ENCODE data around the gene NSF.
"Not testable (repeated sequence)": the region's sequence is repeated elsewhere in the genome, so short reads cannot be mapped to it uniquely, and the experiment has no call there.

Gene NSF

GRCh38 chr17:46632146-46632545, 41.7 kb downstream of the NSF start:
- DNase-seq: not testable (repeated sequence)

DNA sequence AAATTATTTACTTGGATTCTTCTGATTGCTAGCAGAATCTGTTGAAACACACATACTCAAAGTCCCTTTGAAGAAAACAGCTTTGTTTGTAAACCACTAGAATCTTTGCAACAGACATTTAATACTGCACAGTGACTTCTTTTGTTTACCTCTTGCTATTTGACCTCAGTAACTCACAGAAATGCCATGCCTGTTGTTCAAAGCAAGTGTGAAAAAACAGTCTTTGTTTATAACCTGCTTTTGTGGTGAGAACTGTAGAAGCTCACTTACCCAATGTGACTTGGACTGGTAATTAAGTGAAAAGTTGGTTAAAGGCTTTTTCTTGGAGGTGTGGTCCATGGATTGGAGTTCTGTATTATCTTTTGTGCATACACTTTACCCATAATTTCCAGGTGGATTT, 44.4 kb downstream of the NSF start:
- not testable (repeated sequence) for DNase-seq

DNA sequence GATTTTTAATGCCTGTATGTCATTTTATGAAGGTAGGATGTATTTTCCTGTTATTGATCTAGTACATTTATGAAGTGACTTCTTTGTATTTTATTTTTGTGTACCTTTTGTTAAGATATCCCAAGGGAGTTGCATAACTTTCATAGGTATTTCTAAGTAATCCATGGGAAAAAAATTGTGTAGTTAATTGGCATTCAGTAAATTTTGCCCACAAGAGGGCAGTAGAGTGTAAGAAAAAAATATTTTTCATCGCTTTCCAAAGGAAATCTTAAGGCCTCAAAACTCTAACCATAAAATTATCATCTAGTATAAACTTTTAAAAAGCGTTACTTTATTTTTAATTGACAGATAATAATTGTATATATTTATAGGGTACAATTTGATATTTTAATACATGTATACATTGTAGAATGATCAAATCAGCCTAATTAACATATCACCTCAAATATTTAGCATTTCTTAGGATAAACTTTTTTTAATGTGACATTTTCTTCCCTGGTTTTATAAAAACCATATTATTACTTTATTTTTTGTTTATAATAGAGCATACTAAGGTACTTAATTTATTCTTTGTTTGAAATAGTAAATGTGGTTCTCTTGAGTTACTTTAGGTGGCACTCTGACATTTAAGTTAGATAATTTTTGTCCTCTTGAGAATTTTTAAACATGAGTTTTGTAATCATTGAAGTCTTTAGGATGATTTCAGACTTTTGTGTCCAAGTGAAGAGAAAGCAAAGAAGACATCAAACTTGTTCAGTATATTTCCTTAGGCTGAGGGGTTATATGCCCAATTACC, 51.6 kb downstream of the NSF start:
- not testable (repeated sequence) for DNase-seq

GRCh38 chr17:46647251-46647650, 56.8 kb downstream of the NSF start:
- not testable (repeated sequence) for DNase-seq

DNA sequence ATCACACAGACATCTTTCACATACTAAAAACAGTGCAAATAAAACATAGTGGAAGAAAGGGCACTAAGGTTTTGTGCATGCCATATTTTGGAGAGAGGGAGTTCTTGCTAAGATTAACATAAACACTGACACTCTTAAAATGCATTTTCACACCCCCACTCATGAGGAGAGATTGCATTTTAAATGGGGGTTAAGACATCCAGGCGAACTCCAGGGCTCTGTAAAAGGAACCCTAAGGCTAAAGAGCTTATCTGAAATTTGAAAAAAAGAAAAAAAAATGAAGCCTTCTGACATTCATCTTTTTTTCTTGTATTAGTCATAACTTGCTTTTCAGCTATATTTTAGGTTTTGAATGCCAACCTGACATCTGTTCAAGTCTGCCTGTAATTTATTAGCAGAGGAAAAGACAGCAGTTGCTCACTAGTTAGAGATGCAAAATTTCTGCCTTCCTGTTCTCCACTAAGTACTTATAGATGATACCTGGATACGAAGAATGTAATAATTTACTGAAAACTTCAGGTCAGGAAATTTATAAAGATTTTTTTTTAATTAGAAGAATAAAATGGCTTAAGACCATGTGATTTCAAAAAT, 57.3 kb downstream of the NSF start:
- DNase-seq: not testable (repeated sequence)

GRCh38 chr17:46649246-46649645, 58.8 kb downstream of the NSF start:
- DNase-seq: not testable (repeated sequence)

- not testable (repeated sequence) for DNase-seq
These were observed 61.7 kb downstream of the NSF start for GRCh38 chr17:46652024-46652643.

- DNase-seq: not testable (repeated sequence)
These were observed 67.8 kb downstream of the NSF start for GRCh38 chr17:46658235-46658634.

GRCh38 chr17:46659702-46660101, 69.2 kb downstream of the NSF start:
- DNase-seq: not testable (repeated sequence)

DNA sequence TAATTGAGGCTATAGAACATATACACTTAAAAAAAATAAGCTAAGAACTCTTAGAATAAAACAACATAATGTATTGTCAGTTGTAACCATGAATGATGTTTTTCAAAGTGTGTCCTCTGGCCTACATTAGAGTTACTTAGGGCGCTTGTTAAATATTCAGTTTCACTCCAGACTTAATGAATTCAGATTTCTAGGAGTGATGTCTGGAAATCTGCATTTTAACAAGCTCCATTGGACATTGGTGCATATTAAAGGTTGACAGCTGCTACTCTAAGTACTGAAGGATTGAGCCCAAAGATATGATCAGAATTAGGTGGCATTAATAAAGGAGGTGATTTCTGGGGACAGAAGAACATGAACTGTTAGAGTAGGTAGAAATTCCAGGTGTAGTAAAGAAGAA, 72.7 kb downstream of the NSF start:
- not testable (repeated sequence) for DNase-seq

DNA sequence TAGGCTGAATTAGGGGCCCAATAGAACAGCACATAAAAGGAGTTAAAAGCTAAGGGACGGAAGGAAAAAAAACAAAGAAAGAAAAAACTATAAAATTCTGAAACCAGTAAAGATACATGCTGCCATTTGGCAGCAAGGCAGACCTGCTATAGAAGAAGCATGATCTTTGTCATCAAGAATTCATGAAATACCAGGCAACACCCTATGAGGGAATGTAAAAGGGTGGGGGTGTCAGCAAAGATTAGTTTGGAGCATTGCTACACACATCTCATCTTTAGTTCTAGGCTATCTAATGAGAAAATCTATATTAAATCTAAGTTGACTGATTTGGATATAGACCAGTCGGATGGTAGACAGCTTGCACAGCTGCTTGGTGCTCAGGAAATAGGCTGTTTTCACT, 73.1 kb downstream of the NSF start:
- not testable (repeated sequence) for DNase-seq

GRCh38 chr17:46665969-46666368, 75.5 kb downstream of the NSF start:
- not testable (repeated sequence) for DNase-seq

- not testable (repeated sequence) for DNase-seq
These were observed 80.3 kb downstream of the NSF start for GRCh38 chr17:46670789-46671188.

GRCh38 chr17:46672777-46673176, 82.3 kb downstream of the NSF start:
- DNase-seq: not testable (repeated sequence)

GRCh38 chr17:46677819-46678218, 87.3 kb downstream of the NSF start:
- DNase-seq: not testable (repeated sequence)

DNA sequence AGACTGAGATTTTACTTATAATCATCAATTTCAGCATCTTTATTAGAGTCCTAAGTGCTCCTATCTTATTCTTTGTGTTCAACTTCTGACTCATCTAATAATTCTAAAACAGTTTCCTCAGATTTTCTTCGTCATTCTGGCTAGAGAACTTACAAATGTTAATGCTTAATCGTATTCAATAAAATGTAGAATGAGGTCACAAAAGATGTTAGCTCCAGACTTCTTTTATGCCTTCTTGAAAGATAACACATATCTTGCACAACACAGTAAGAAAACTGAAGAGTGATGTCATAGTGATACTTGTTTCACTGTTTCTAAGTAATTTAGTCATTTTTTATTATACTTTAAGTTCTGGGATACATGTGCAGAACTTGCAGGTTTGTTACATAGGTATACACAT, 93.2 kb downstream of the NSF start:
- not testable (repeated sequence) for DNase-seq

DNA sequence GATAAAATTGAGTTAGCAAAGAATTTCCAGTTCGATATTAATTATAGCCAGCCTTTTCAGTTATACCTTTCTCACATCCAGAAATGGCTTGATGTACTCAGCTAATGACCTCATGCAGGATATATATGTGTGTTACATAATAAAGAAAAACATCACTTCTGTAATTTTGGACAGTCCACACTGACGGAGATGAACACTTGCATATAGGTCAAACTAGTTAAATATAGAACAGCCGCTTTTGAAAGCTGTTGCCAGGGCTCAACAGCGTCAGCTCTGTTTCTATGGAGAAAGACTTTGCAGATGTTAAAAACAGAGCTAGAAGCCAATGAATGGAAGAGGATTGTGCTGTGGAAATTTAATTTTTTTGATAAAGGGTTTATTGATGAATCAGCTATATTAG, 94.8 kb downstream of the NSF start:
- not testable (repeated sequence) for DNase-seq

GRCh38 chr17:46692196-46692595, 101.7 kb downstream of the NSF start:
- DNase-seq: not testable (repeated sequence)

DNA sequence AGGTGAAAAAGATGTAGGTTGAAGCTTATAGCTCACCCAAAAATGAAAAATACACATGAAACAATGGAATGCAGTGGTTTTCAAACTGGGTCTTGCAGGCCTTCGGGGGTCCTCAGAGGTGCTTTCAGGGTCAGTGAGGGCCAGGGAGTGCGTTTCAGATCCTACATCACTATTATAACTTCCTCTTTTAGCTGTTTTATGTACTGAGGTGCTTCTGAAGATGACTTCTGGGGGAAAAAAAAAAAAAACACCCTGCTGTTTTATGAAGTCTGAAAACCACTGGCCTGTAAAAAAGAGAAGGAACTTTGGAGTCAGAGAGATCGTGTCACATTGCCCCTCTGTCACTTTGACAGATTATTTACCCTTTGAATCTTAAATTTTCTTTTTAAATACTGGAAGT, 102.8 kb downstream of the NSF start:
- DNase-seq: not testable (repeated sequence)

GRCh38 chr17:46696522-46696921, 106.1 kb downstream of the NSF start:
- not testable (repeated sequence) for DNase-seq

- DNase-seq: not testable (repeated sequence)
These were observed 108.5 kb downstream of the NSF start for GRCh38 chr17:46699014-46699413.

DNA sequence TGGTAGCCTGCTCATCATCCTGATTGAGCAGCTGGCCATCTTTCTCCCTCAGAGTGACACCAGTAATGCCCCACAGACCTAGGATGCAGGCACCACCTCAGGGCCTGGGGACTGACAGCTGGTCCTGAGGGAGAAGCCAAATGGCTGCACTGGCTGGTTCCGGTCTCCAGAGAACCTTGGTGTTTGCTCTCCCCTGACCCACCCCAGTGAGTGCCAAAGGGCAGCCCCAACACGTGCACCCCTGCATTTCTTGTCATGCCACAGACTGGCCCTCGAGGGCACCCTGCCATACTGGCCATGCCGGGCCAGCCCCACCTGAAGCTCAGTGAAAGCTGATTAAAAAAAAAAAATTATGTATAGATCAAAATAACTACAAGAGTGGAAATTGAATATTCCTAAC, 127.5 kb downstream of the NSF start:
- DNase-seq: no peak

GRCh38 chr17:46719891-46720290, 129.4 kb downstream of the NSF start:
- no peak for DNase-seq

- DNase-seq: no peak
These were observed 129.9 kb downstream of the NSF start for GRCh38 chr17:46720408-46720807.

All from NCI-H1694 (cell line).